NCI-H2171 treated with DMSO at 0.1 percent for 48 hours (cell line): Measurements from ENCODE around the gene CTBP2.

ENCODE experiments used
- DNase-seq: peaks from one replicate; lab custom pipeline; 2025; lab: John Stamatoyannopoulos, UW

The CTBP2 gene

GRCh38 chr10:125144693-125145623 lies 15.4 kb downstream of the CTBP2 start:
- DNase-seq, result no peak

- DNase-seq, result no peak
Measured at GRCh38 chr10:125144206-125144605, 16.2 kb downstream of the CTBP2 start.

- DNase-seq, result no peak
Measured at GRCh38 chr10:125142946-125143345, 17.4 kb downstream of the CTBP2 start.

DNA sequence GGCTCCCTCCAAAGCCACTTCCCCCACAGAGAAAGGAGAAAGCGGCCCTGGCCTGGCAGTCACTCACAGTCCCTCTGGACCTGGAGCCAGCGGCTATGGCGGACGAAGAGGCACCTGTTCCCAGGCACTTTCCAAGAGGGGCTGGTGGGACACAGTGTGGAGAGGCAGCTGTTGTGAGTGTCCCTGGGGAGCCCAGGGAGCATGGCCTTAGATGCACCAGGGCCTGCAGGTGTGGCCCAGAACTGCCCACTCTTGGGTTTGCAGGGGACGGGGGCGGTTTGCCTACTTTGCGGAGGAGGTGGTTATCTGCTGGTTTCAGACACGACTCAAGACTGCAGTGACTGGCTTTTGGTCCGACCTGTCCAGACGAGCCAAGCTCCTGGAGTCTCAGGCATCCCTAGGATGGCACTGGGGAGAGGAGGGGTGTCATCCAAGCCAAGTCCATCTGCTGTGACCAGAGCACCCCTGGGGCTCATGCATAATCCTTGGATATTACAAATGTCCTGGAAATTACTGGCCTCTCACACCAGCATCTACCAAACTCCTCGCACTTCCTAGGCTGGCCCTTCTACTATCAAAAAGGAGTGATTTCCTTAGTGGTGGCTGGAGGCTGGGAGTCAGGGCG lies 18.4 kb downstream of the CTBP2 start:
- no peak for DNase-seq

GRCh38 chr10:125141150-125141859 lies 19.1 kb downstream of the CTBP2 start:
- no peak for DNase-seq

DNA sequence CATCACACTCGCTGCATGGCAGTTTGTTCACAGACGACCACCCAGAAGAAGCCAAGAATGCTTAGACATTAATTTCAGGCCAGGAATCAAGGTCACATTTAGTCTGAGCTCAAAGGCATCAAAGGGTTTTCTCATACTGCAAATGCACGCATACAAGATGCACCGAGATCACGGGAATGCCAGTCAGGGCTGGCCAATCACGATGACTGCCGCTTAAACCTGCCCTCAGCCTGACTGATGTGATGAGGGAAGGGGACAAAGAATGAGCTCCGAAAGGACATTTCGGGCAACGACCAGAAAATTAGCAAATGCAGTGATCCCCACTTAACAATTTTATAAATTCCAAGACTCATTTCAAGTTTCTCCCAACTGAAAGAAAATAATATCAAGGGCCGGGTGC lies 20.2 kb downstream of the CTBP2 start:
- DNase-seq, result no peak

DNA sequence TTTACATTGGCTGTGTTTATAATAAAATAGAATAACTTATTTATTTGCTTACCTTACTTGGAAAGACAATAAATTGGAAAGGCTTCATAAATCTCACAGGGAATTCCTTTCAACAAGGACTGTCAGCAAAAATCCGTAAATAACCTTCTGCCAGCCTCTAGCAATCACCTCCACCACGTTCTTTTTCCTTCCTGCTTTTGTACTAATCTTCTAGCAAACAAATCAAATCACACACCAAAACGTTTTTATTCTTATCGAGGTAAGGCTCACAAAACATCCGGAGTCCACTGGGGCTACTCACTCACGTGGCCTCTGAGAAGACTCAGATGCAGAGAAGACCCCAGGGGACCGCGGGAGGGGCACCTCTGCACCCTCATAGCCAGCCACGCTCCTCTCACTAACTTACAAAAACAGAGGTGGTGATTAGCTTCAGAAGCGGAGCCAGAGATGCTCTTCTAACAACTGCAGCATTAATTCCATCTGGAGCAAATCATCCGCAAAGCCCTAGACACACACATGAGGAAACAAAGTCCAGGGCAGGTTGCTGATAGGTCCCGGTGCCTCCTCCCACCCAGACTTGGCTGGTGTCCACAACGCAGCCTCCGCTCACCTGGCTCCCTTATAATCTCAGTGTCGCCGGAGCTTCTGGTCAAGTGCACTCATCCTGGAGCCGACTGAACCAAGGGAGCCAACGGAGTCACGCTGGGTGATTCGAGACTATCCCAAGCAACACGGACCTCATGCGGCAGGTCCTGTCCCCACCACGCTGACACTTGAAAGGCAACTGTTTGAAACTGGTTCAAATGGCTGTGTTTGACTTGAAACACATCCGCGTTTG lies 22.5 kb downstream of the CTBP2 start:
- DNase-seq, result peak; percentile 90

DNA sequence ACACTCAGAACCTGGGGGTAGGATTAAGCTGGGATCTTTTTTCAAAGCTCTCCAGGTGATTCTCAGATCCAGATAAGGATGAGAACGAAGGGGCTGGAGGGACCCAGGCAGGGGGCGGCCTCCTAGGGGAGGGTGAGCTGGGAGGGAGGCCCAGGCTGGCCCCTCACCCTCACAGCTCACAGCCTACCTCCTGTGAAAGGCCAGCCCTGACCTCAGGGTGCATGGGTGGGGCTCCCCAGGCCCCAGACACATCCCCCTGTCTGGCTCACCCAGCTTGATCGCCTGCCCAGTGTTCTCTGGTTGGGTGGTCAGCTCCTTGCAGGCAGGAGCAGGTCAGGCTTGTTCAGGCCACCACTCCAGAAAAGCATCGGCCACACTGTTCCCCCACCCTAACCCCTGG lies 24.3 kb downstream of the CTBP2 start:
- no peak for DNase-seq

DNA sequence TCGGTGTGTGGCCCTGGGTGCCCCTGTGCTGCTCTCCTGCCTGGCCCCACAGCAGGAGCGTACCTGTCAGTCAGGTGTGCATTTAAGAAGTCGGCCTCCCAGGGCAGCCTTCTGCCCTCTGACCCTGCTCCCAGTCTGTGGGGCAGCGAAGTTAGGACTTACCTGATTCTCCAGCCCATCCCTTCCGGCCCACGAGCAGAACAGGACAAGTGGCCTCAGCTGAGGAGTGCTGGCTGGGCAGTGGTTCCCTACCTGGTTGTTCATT lies 24.7 kb downstream of the CTBP2 start:
- no peak for DNase-seq

GRCh38 chr10:125134916-125135770 lies 25.2 kb downstream of the CTBP2 start:
- DNase-seq, result no peak

GRCh38 chr10:125134483-125134848 lies 25.9 kb downstream of the CTBP2 start:
- DNase-seq, result no peak

DNA sequence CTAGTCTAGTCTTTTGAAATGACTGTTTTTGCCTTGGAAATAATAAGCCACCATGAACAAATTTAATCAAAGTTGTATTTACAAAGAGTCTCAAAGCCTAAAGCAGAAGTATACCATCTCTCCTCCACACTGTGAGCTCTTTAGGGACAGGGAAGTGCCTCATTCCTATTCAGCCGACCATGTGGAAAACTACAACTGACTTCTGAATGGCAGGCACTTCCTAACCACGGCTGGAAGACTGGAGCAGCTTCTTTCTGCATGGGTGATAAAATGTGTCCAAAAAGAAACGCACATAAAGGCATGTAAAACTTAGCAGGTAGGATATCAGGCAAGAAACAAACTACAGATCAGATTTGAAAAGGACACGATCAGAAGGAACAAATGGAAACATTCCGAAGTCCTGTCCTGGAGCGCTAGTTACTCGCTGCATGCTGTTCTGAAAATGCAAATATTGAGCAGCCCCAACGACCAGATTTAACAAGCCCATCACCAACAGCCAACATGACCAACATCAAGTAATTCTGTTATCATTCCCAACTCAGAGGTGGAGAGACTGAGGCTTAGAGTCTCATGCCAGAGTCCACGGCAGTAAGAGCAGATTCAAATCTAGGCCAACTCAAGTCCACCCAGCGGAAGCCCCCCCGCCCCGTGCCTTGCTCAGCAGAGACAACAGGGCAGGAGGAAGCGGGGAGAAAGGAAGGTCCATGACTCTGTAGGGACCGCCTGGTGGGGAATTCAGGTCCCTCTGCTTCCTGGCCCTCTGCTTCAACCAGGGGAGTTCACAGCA lies 26.5 kb downstream of the CTBP2 start:
- DNase-seq, result no peak

DNA sequence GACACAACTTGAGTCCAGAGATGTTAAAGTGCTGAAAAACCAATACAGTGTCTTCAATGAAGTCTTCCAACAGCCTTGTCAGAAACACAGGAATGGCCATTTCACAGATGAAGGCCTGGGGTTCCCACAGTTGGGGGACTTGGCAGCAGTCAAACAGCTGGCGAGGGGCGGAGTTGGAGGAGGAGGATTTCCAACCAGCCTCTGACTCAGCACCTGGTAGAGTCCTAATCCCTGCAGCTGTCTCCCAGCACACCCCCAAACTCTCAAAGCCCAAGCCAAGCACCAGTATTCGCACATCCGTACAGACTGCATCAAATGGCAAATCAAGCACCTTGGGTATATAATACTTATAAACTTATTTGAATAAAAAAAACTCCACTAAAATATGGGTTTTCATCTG lies 28.0 kb downstream of the CTBP2 start:
- DNase-seq, result peak; percentile 9

DNA sequence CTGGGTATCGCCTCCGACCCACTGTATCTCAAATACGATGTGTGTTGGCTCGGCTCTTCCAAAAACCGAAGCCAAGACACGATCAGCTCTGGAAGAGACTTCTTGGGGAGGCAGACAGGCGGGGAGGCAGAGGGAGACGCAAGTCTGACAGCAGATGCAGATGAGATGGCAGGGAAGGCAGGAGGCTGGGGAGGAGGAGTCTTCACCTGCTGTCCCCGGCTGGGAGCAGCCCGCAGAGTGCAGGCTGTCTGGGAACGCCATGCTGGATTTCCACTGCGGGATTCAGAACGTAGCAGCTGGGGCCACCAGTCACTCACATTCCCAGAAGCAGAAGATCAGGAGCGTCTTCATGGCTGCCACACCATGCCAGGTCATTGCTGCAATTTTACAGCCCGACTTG lies 29.4 kb downstream of the CTBP2 start:
- no peak for DNase-seq

DNA sequence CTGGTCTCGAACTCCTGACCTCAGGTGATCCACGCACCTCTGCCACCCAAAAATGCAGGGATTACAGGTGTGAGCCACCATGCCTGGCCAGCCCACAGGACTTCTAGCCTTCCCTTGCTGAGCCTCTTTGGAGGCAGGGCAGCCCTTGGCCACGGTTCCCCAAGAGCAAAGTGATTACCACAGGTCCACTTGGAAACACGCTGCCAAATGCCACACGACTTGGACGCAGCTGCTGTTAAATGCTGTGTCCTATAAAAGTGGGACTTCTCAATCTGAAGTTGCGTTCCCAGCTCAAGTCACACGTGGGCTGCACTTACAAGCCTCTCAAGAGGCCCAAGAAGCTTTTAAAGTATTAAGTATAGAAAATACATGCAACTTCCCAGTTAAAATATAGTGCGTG lies 30.1 kb downstream of the CTBP2 start:
- DNase-seq, result no peak

GRCh38 chr10:125129076-125129458 lies 31.3 kb downstream of the CTBP2 start:
- no peak for DNase-seq

DNA sequence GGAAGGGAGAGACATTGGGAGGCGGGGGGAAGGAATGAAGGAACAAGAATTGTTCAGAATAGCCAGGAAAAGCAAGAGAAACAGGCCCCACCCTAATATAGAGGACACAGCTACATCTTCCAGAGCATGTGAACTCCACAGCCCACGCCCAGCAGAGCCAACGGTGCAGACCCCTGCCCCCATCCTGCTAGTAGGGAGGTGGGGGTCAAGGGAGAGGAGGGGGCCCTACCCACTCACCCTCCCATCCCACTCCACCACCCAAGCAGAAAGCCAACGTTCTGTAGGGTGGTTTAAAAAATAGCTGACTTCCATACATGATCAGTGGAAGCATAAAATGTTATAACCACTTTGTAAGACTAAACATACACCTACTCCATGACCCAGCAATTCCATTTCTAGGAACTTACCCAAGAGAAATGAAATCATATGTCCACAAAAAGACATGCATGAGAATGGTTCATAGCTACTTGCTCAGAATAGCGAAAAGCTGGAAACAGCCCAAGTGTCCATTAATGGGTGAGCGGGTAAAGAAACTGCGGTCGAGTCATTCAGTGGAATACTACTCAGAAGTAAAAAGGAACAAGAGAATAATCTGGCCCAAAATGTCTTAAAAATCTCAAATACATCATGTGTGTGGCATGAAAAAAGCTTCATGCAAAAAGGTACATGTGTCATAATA lies 31.8 kb downstream of the CTBP2 start:
- DNase-seq, result no peak

DNA sequence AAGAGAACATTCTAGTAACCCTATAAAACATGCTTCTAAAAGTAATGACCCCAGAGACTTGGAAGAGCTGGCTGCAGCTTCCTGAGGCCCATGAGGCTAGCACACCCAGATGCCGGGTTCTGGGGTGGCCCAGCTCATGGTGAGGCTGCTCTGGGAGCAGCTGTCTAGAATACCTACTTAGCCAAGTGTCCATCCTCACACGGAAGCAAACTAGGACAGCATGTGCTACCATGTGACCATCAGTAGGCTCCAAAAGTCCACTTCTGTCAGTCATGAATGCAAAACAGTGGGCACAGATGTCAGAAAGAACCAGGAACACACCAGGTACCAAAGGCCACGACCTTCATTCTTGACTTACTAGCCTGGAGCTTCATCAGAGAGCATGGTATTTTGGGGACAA lies 32.4 kb downstream of the CTBP2 start:
- no peak for DNase-seq

- DNase-seq, result no peak
Measured at GRCh38 chr10:125127110-125127509, 33.3 kb downstream of the CTBP2 start.
